IMR-90 (cell line): ENCODE measurements around the gene RUNX2. TPM values are rescaled to one million over a fixed set of nuclear protein-coding genes. Genes with fewer than 3 reads are reported as not detected.
A peak's percentile ranks its signal among the peaks of the same experiment; 100 is the strongest.

Experiments used
- ATAC-seq: fragments of 200-7000 bp; cut with Tn5 transposase; 2 replicates; pipeline ENCODE4 v1.9.1; 2020; ENCODE audit warnings: low read depth, mild to moderate bottlenecking, moderate library complexity
- BruUV-seq: library from RNA; stranded (reverse); fragments of 400-500 nt; replicated peaks from 2 replicates; lab custom pipeline; 2021; lab: Mats Ljungman, UMichigan
- CTCF ChIA-PET: fragments of 300-600 bp; formaldehyde crosslinking; extraction: SDS; loops from one replicate; lab custom pipeline; 2021; ENCODE audit warnings: antibody characterized with exemption; lab: Yijun Ruan, JAX
- POLR2A ChIA-PET: fragments of 300-600 bp; sonication (Branson Sonifier 250); formaldehyde crosslinking; loops from one replicate; lab custom pipeline; 2022; ENCODE audit warnings: antibody characterized with exemption; ENCODE audit not compliant: unreplicated experiment; lab: Charles Lee
- DNase-seq: peaks from one replicate; pipeline ENCODE4 v3.0.0; 2013
- H2AFZ ChIP-seq: replicated peaks from 2 replicates; pipeline ENCODE3; 2013; ENCODE audit warnings: low read length, mild to moderate bottlenecking; ENCODE audit not compliant: poor library complexity
- H2AK5ac ChIP-seq: 2 replicates; pipeline ENCODE4 v1.6.1; 2013; ENCODE audit warnings: low read depth, low read length, inconsistent platforms
- H2AK9ac ChIP-seq: replicated peaks from 2 replicates; pipeline ENCODE3; 2013; ENCODE audit warnings: mild to moderate bottlenecking, low read depth, low read length, moderate library complexity; ENCODE audit not compliant: poor library complexity
- H2BK120ac ChIP-seq: 2 replicates; pipeline ENCODE4 v1.6.1; 2013; ENCODE audit warnings: low read depth, low read length, inconsistent platforms
- H2BK15ac ChIP-seq: 3 replicates; pipeline ENCODE4 v1.6.1; 2013; ENCODE audit warnings: low read depth, low read length, inconsistent platforms
- H2BK20ac ChIP-seq: 2 replicates; pipeline ENCODE4 v1.6.1; 2013; ENCODE audit warnings: low read depth, mild to moderate bottlenecking, inconsistent platforms, low read length, moderate library complexity
- H2BK5ac ChIP-seq: 2 replicates; pipeline ENCODE4 v1.6.1; 2013; ENCODE audit warnings: mild to moderate bottlenecking, low read depth, low read length, inconsistent platforms; ENCODE audit not compliant: poor library complexity, severe bottlenecking
- H3K14ac ChIP-seq: replicated peaks from 2 replicates; pipeline ENCODE4 v1.6.1; 2013; ENCODE audit warnings: low read depth, low read length, inconsistent platforms
- H3K18ac ChIP-seq: 2 replicates; pipeline ENCODE4 v1.6.1; 2013; ENCODE audit warnings: low read depth, low read length, control low read depth
- H3K23ac ChIP-seq: 2 replicates; pipeline ENCODE4 v1.6.1; 2013; ENCODE audit warnings: low read depth, low read length, inconsistent platforms
- H3K27ac ChIP-seq: 2 replicates; pipeline ENCODE4 v1.5.1; 2013; ENCODE audit warnings: mild to moderate bottlenecking, control low read depth, low read length; ENCODE audit not compliant: insufficient read depth
- H3K27me3 ChIP-seq: 2 replicates; pipeline ENCODE4 v1.6.1; 2013; ENCODE audit warnings: low read length; ENCODE audit not compliant: control insufficient read depth, insufficient read depth
- H3K36me3 ChIP-seq: 2 replicates; pipeline ENCODE4 v1.6.1; 2013; ENCODE audit warnings: low read length, mixed read lengths; ENCODE audit not compliant: control insufficient read depth, insufficient read depth
- H3K4ac ChIP-seq: 2 replicates; pipeline ENCODE4 v1.6.1; 2013; ENCODE audit warnings: low read depth, low read length, inconsistent platforms
- H3K4me1 ChIP-seq: 2 replicates; pipeline ENCODE4 v1.6.1; 2013; ENCODE audit warnings: low read length, mixed read lengths; ENCODE audit not compliant: control insufficient read depth, insufficient read depth
- H3K4me2 ChIP-seq: 2 replicates; pipeline ENCODE4 v1.6.1; 2013; ENCODE audit warnings: low read depth, mild to moderate bottlenecking, control low read depth, low read length, moderate library complexity
- H3K4me3 ChIP-seq: 2 replicates; pipeline ENCODE4 v1.5.1; 2013; ENCODE audit warnings: low read depth, mild to moderate bottlenecking, control low read depth, low read length, moderate library complexity; ENCODE audit not compliant: insufficient read depth
- H3K56ac ChIP-seq: 2 replicates; pipeline ENCODE4 v1.6.1; 2013; ENCODE audit warnings: low read length, inconsistent platforms; ENCODE audit not compliant: insufficient read depth; ENCODE audit errors: extremely low read depth
- H3K79me1 ChIP-seq, 2 experiments: 2 replicates each; pipeline ENCODE4 v1.6.1; 2013; ENCODE audit warnings: low read length in 2 of 2, inconsistent platforms in 1 of 2, low read depth in 1 of 2
- H3K9ac ChIP-seq: 2 replicates; pipeline ENCODE4 v1.6.1; 2013; ENCODE audit warnings: low read depth, low read length, control low read depth
- H3K9me1 ChIP-seq: 2 replicates; pipeline ENCODE4 v1.6.1; 2013; ENCODE audit warnings: low read length, inconsistent platforms; ENCODE audit not compliant: insufficient read depth
- H3K9me3 ChIP-seq: 2 replicates; pipeline ENCODE4 v1.6.1; 2013; ENCODE audit warnings: low read length; ENCODE audit not compliant: control insufficient read depth, insufficient read depth
- H4K20me1 ChIP-seq: 2 replicates; pipeline ENCODE4 v1.6.1; 2013; ENCODE audit warnings: low read length, inconsistent platforms; ENCODE audit not compliant: insufficient read depth
- H4K5ac ChIP-seq: 2 replicates; pipeline ENCODE4 v1.6.1; 2013; ENCODE audit warnings: mild to moderate bottlenecking, low read depth, low read length, control low read depth
- H4K8ac ChIP-seq, 2 experiments: 2 replicates each; pipeline ENCODE4 v1.6.1; 2013; ENCODE audit warnings: low read depth in 2 of 2, low read length in 2 of 2, control low read depth in 1 of 2, inconsistent platforms in 1 of 2
- H4K91ac ChIP-seq: 2 replicates; pipeline ENCODE4 v1.6.1; 2013; ENCODE audit warnings: low read depth, low read length, inconsistent platforms; ENCODE audit not compliant: insufficient read depth
- BHLHE40 ChIP-seq: fragments of 150-350 bp; IDR thresholded peaks from 2 replicates; pipeline ENCODE4 v1.6.1; 2016; ENCODE audit warnings: mild to moderate bottlenecking, low read depth, low read length
- FOS ChIP-seq: fragments of 150-350 bp; IDR thresholded peaks from 2 replicates; pipeline ENCODE4 v1.6.1; 2016; ENCODE audit warnings: low read depth, low read length
- MAZ ChIP-seq: IDR thresholded peaks from 2 replicates; pipeline ENCODE4 v1.6.1; 2012; ENCODE audit warnings: low read depth, mild to moderate bottlenecking, low read length, improper control_type of control experiment, moderate library complexity, borderline replicate concordance
- MXI1 ChIP-seq: IDR thresholded peaks from 2 replicates; pipeline ENCODE4 v1.6.1; 2012; ENCODE audit warnings: low read depth, mild to moderate bottlenecking, low read length, moderate library complexity, borderline replicate concordance
- NFE2L2 ChIP-seq: fragments of 150-350 bp; IDR thresholded peaks from 2 replicates; pipeline ENCODE4 v1.6.1; 2016; ENCODE audit warnings: low read depth, mild to moderate bottlenecking, low read length
- POLR2A ChIP-seq: IDR thresholded peaks from 2 replicates; pipeline ENCODE4 v1.6.1; 2012; ENCODE audit warnings: mild to moderate bottlenecking, low read depth, low read length
- RAD21 ChIP-seq: IDR thresholded peaks from 2 replicates; pipeline ENCODE4 v1.6.1; 2012; ENCODE audit warnings: low read length, improper control_type of control experiment
- RCOR1 ChIP-seq: IDR thresholded peaks from 2 replicates; pipeline ENCODE4 v1.6.1; 2012; ENCODE audit warnings: mild to moderate bottlenecking, low read length, improper control_type of control experiment; ENCODE audit not compliant: insufficient replicate concordance
- RFX5 ChIP-seq: IDR thresholded peaks from 2 replicates; pipeline ENCODE4 v1.8.0; 2012; ENCODE audit warnings: low read depth, mild to moderate bottlenecking, low read length, moderate library complexity
- SMC3 ChIP-seq: fragments of 150-350 bp; IDR thresholded peaks from 2 replicates; pipeline ENCODE4 v1.6.1; 2016; ENCODE audit warnings: low read depth, mild to moderate bottlenecking, antibody characterized with exemption, low read length, moderate library complexity
- WGBS, 2 experiments: methylation state at CpG; one replicate each; pipeline versions ENCODE4 v1.1.5 to v1.1.7; 2013; ENCODE audit warnings: missing lambda C conversion rate in 2 of 2; ENCODE audit not compliant: insufficient read length in 1 of 2; ENCODE audit errors: extremely low coverage in 2 of 2; 5-methylcytosine and 5-hydroxymethylcytosine counted together
- dilution Hi-C: fragments of 300-500 bp; cut with HindIII; formaldehyde crosslinking; loops from one replicate; pipeline ENCODE4 v1.14.3; 2018; ENCODE audit warnings: low sequenced_read_pairs; ENCODE audit not compliant: unreplicated experiment
- in situ Hi-C: fragments of 300-500 bp; cut with MboI; formaldehyde crosslinking; loops from 3 replicates; pipeline ENCODE4 v1.14.3; 2019; ENCODE audit warnings: low sequenced_read_pairs, inconsistent platforms, mixed read lengths
- intact Hi-C: fragments of 100-400 bp; cut with micrococcal nuclease; formaldehyde crosslinking; loops from 2 replicates; pipeline ENCODE4 v1.10.0; 2022
- polyA plus RNA-seq, 3 experiments: library from polyadenylated mRNA; depleted of rRNA; stranded (reverse); fragments of >200 nt; gene quantifications; 2 replicates each; pipeline ENCODE4 v1.2.3, GENCODE V29; 2012; ENCODE audit warnings: low replicate concordance in 1 of 3
- total RNA-seq: library from RNA; depleted of rRNA; stranded (reverse); fragments of >200 nt; gene quantifications from 2 replicates; pipeline ENCODE4 v1.2.3, GENCODE V29; 2012
- TF ChIP-seq, protein P1 (sequence below): fragments of 150-350 bp; IDR thresholded peaks from 2 replicates; pipeline ENCODE4 v1.6.1; 2017; ENCODE audit warnings: mild to moderate bottlenecking, antibody characterized with exemption, low read length, low read depth
- TF ChIP-seq, protein P2 (sequence below): fragments of 150-350 bp; IDR thresholded peaks from 2 replicates; pipeline ENCODE4 v1.6.1; 2016; ENCODE audit warnings: low read depth, mild to moderate bottlenecking, low read length, moderate library complexity, borderline replicate concordance
- TF ChIP-seq, protein P3 (sequence below): conservative IDR thresholded peaks from 2 replicates; pipeline ENCODE4 v1.5.1; 2012; ENCODE audit warnings: mild to moderate bottlenecking, low read depth, low read length, improper control_type of control experiment

RUNX2 gene
- total and polyA plus RNA-seq, 2 of the 4 experiments (the other 2 are of a cell fraction) = 2.3 to 4.7 TPM

DNA sequence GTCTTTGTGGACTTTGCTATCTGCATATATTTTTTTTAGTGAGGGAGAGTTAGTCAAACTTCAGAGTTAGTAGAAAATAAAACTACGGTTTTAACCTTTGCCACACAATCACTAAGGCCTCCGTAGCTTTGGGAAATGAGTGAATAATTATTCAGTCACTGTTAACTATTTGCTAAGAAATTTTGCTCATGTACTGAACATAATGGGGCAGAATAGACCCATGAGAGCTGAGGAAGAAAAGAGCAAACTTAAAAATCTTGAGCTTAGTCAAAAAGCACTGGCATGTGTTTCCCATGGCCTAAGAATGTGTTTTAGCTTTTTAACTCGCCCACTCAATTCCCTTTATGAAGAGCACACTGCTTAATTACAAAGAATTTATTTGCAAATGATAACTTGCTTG, 110.0 kb downstream of the RUNX2 start:
- Histone ChIP-seq H3K27ac (no peak overlapping the region), H3K4me2 (peak overlapping the region; percentile 45; the same call in 1 of the 2 replicates), H3K79me1 (peaks cover 15 to 44% of the 10 kb centered on the region in 2 experiments; a peak in 3 of 4 replicates), H3K9ac (no peak overlapping the region), H3K4me1 (peaks cover 18% of the 10 kb centered on the region), H3K56ac (0 out of 2 replicates have a peak overlapping the region, but pooled peaks have one; percentile 65), H2AFZ (no peak overlapping the region), H3K9me1 (peaks cover 15% of the 10 kb centered on the region), H2AK5ac (no peak overlapping the region), H3K27me3 (no peaks in the 10 kb centered on the region), H2BK120ac (peak overlapping the region; percentile 80), H2BK5ac (peak overlapping the region; percentile 98), H3K4ac (peak overlapping the region; percentile 76; the same call in 1 of the 2 replicates), H3K4me3 (no peak overlapping the region), H3K14ac (peak overlapping the region; percentile 91; the same call in 1 of the 2 replicates), H3K9me3 (no peaks in the 10 kb centered on the region), H4K5ac (peak overlapping the region; percentile 15; the same call in 1 of the 2 replicates), H4K8ac (peak overlapping the region; percentile 60 to 78; a peak in 3 of 4 replicates), H2BK20ac (peak overlapping the region; percentile 83; the same call in 1 of the 2 replicates), H3K23ac (peak overlapping the region; percentile 96), H4K91ac (peak overlapping the region; percentile 80; the same call in 1 of the 2 replicates), H2AK9ac (no peak overlapping the region), H2BK15ac (0 out of 3 replicates have a peak overlapping the region, but pooled peaks have one; percentile 98), H3K18ac (peak overlapping the region; percentile 93; the same call in 1 of the 2 replicates), H4K20me1 (no peaks in the 10 kb centered on the region), H3K36me3 (no peaks in the 10 kb centered on the region)
- in situ Hi-C loops = no loop called here
- DNase-seq (no peak), ATAC-seq (no peak)
- TF ChIP-seq FOS = no peak
- no peak for TF ChIP-seq SMC3
- TF ChIP-seq RCOR1 = no peak
- TF ChIP-seq RFX5 = no peak
- TF ChIP-seq BHLHE40 = no peak
- no peak for TF ChIP-seq RAD21
- TF ChIP-seq, protein P1, sequence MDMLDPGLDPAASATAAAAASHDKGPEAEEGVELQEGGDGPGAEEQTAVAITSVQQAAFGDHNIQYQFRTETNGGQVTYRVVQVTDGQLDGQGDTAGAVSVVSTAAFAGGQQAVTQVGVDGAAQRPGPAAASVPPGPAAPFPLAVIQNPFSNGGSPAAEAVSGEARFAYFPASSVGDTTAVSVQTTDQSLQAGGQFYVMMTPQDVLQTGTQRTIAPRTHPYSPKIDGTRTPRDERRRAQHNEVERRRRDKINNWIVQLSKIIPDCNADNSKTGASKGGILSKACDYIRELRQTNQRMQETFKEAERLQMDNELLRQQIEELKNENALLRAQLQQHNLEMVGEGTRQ = no peak
- TF ChIP-seq, protein P2, sequence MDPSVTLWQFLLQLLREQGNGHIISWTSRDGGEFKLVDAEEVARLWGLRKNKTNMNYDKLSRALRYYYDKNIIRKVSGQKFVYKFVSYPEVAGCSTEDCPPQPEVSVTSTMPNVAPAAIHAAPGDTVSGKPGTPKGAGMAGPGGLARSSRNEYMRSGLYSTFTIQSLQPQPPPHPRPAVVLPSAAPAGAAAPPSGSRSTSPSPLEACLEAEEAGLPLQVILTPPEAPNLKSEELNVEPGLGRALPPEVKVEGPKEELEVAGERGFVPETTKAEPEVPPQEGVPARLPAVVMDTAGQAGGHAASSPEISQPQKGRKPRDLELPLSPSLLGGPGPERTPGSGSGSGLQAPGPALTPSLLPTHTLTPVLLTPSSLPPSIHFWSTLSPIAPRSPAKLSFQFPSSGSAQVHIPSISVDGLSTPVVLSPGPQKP = no peak
- no peak for TF ChIP-seq POLR2A
- TF ChIP-seq NFE2L2 = no peak
- TF ChIP-seq, protein P3, sequence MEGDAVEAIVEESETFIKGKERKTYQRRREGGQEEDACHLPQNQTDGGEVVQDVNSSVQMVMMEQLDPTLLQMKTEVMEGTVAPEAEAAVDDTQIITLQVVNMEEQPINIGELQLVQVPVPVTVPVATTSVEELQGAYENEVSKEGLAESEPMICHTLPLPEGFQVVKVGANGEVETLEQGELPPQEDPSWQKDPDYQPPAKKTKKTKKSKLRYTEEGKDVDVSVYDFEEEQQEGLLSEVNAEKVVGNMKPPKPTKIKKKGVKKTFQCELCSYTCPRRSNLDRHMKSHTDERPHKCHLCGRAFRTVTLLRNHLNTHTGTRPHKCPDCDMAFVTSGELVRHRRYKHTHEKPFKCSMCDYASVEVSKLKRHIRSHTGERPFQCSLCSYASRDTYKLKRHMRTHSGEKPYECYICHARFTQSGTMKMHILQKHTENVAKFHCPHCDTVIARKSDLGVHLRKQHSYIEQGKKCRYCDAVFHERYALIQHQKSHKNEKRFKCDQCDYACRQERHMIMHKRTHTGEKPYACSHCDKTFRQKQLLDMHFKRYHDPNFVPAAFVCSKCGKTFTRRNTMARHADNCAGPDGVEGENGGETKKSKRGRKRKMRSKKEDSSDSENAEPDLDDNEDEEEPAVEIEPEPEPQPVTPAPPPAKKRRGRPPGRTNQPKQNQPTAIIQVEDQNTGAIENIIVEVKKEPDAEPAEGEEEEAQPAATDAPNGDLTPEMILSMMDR = no peak
- TF ChIP-seq MXI1 = no peak
- TF ChIP-seq MAZ = no peak
- dilution Hi-C loops = no loop called here
- BruUV-seq = no TSS peak
- CTCF ChIA-PET = interaction anchor here (1.6 kb wide), 1 partner anchor 807 kb away, joined by 3 read pairs; no protein-coding TSS in a partner anchor
- intact Hi-C loops = loop anchor here (5.0 kb wide), 1 partner anchor 274 kb away; no protein-coding TSS in a partner anchor
- POLR2A ChIA-PET = interaction anchor here (0.6 kb wide), 1 partner anchor 53 kb away, joined by 3 read pairs; no protein-coding TSS in a partner anchor
- WGBS, 2 experiments = 80% methylated on average over 1 of the region's 3 CpGs; no CpG with 5 or more reads in 1 of the 2 experiments
